Measurements from ENCODE around the gene RBM5. TPM values are rescaled to one million over a fixed set of nuclear protein-coding genes. Genes with fewer than 3 reads are reported as not detected.

RBM5 gene
- polyA plus RNA-seq, 2 of the 4 experiments (the other 2 are of a cell fraction) = 78.9 to 123 TPM

GRCh38 chr3:50157827-50158529, 69.3 kb downstream of the RBM5 start (continued):
- TF ChIP-seq, protein P1, sequence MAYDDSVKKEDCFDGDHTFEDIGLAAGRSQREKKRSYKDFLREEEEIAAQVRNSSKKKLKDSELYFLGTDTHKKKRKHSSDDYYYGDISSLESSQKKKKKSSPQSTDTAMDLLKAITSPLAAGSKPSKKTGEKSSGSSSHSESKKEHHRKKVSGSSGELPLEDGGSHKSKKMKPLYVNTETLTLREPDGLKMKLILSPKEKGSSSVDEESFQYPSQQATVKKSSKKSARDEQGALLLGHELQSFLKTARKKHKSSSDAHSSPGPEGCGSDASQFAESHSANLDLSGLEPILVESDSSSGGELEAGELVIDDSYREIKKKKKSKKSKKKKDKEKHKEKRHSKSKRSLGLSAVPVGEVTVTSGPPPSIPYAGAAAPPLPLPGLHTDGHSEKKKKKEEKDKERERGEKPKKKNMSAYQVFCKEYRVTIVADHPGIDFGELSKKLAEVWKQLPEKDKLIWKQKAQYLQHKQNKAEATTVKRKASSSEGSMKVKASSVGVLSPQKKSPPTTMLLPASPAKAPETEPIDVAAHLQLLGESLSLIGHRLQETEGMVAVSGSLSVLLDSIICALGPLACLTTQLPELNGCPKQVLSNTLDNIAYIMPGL (CRISPR knock-in tag; IDR thresholded peaks at IDR 0.05; ENCODE audit: borderline replicate concordance) = no peak

GRCh38 chr3:50158530-50159146, 69.9 kb downstream of the RBM5 start:
- Histone ChIP-seq H3K9me3 (no peaks in the 10 kb centered on the region), H3K4me1 (peaks cover 76% of the 10 kb centered on the region), H3K4me3 (no peak overlapping the region), H3K4me2 (no peak overlapping the region), H3K27ac (peak overlapping the region; percentile 20 to 85; a peak in 3 of 6 replicates)
- POLR2A ChIA-PET = no interaction called here
- FAIRE-seq (no peak), DNase-seq (ENCODE audit: low read depth in 1 of 2, low spot score in 1 of 2) (no peak), ATAC-seq (no peak)
- CTCF ChIA-PET = interaction anchor here (0.8 to 1.4 kb wide), 3 partner anchors 23 to 37 kb away, joined by 4 to 7 read pairs (median 4); no protein-coding TSS in a partner anchor
- 85% methylated on average over 7 of the region's 10 CpGs for WGBS (ENCODE audit: missing lambda C conversion rate)
- TF ChIP-seq BCL3 (IDR thresholded peaks at IDR 0.05) (no peak), KDM1A (IDR thresholded peaks at IDR 0.05; ENCODE audit: low read depth) (no peak), ZSCAN20 (CRISPR knock-in tag; IDR thresholded peaks at IDR 0.05) (no peak), ZNF302 (CRISPR knock-in tag; IDR thresholded peaks at IDR 0.05) (no peak), RCOR1 (IDR thresholded peaks at IDR 0.05; ENCODE audit: low read depth, low read length) (no peak), JUNB (IDR thresholded peaks at IDR 0.05) (no peak), ZC3H11A (IDR thresholded peaks at IDR 0.05) (no peak), HOXB13 (CRISPR knock-in tag; IDR thresholded peaks at IDR 0.05; ENCODE audit: low read depth) (no peak), MAFK (IDR thresholded peaks at IDR 0.05; ENCODE audit: partially characterized antibody) (no peak), HDAC2 (IDR thresholded peaks at IDR 0.05) (no peak), CBX2 (IDR thresholded peaks at IDR 0.05; ENCODE audit: borderline replicate concordance, low read depth) (no peak), MYC (IDR thresholded peaks at IDR 0.05; ENCODE audit: borderline replicate concordance, low read length) (no peak), SREBF2 (IDR thresholded peaks at IDR 0.05) (no peak)
- TF ChIP-seq, protein P2, sequence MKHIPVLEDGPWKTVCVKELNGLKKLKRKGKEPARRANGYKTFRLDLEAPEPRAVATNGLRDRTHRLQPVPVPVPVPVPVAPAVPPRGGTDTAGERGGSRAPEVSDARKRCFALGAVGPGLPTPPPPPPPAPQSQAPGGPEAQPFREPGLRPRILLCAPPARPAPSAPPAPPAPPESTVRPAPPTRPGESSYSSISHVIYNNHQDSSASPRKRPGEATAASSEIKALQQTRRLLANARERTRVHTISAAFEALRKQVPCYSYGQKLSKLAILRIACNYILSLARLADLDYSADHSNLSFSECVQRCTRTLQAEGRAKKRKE (CRISPR knock-in tag; IDR thresholded peaks at IDR 0.05; ENCODE audit: low read depth) = no peak

GRCh38 chr3:50160561-50160983, 71.9 kb downstream of the RBM5 start:
- Histone ChIP-seq H3K27ac (peak overlapping the region; percentile 88 to 94; a peak in 4 of 6 replicates), H3K4me3 (no peak overlapping the region)
- no peak for TF ChIP-seq HDAC2 (IDR thresholded peaks at IDR 0.05)
- no peak for TF ChIP-seq TP53 (CRISPR knock-in tag; IDR thresholded peaks at IDR 0.05)
- no peak for TF ChIP-seq EP300 (IDR thresholded peaks at IDR 0.05)
- TF ChIP-seq, protein P3, sequence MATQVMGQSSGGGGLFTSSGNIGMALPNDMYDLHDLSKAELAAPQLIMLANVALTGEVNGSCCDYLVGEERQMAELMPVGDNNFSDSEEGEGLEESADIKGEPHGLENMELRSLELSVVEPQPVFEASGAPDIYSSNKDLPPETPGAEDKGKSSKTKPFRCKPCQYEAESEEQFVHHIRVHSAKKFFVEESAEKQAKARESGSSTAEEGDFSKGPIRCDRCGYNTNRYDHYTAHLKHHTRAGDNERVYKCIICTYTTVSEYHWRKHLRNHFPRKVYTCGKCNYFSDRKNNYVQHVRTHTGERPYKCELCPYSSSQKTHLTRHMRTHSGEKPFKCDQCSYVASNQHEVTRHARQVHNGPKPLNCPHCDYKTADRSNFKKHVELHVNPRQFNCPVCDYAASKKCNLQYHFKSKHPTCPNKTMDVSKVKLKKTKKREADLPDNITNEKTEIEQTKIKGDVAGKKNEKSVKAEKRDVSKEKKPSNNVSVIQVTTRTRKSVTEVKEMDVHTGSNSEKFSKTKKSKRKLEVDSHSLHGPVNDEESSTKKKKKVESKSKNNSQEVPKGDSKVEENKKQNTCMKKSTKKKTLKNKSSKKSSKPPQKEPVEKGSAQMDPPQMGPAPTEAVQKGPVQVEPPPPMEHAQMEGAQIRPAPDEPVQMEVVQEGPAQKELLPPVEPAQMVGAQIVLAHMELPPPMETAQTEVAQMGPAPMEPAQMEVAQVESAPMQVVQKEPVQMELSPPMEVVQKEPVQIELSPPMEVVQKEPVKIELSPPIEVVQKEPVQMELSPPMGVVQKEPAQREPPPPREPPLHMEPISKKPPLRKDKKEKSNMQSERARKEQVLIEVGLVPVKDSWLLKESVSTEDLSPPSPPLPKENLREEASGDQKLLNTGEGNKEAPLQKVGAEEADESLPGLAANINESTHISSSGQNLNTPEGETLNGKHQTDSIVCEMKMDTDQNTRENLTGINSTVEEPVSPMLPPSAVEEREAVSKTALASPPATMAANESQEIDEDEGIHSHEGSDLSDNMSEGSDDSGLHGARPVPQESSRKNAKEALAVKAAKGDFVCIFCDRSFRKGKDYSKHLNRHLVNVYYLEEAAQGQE (IDR thresholded peaks at IDR 0.05) = no peak
- TF ChIP-seq CHD4 (IDR thresholded peaks at IDR 0.05; ENCODE audit: borderline replicate concordance) = no peak
- TF ChIP-seq HES2 (IDR thresholded peaks at IDR 0.05) = no peak
- TF ChIP-seq RCOR1 (IDR thresholded peaks at IDR 0.05; ENCODE audit: low read depth, low read length) = no peak
- no peak for TF ChIP-seq HOXB5 (CRISPR knock-in tag; IDR thresholded peaks at IDR 0.05)
- no peak for TF ChIP-seq USF2 (IDR thresholded peaks at IDR 0.05)
- no peak for TF ChIP-seq MYC (IDR thresholded peaks at IDR 0.05; ENCODE audit: borderline replicate concordance, low read length)
- no peak for TF ChIP-seq ESRRA (IDR thresholded peaks at IDR 0.05; ENCODE audit: borderline replicate concordance, low read length)
- no peak for TF ChIP-seq TFCP2L1 (CRISPR knock-in tag; IDR thresholded peaks at IDR 0.05)
- no peak for TF ChIP-seq FOSL2 (IDR thresholded peaks at IDR 0.05)
- no peak for TF ChIP-seq FOSL2 (CRISPR knock-in tag; IDR thresholded peaks at IDR 0.05)

More at GRCh38 chr3:50160561-50160983, 71.9 kb downstream of the RBM5 start:
- no peak for ATAC-seq
- ChIA-PET POLR2A (no interaction called here), CTCF (interaction anchor here (2.9 kb wide), 1 partner anchor 29 kb away, joined by 9 read pairs; no protein-coding TSS in a partner anchor)
- Histone ChIP-seq H3K9me3 (no peaks in the 10 kb centered on the region), H3K4me1 (peaks cover 93% of the 10 kb centered on the region), H3K4me2 (peak overlapping the region; percentile 39)
- WGBS (ENCODE audit: missing lambda C conversion rate) = 67% methylated on average over 4 of the region's 7 CpGs
- FAIRE-seq = no peak
- no peak for DNase-seq (ENCODE audit: low read depth in 1 of 2, low spot score in 1 of 2)
